Type B pancreatic cell (in vitro differentiated cells): ENCODE measurements around the gene LOXL3. TPM values are rescaled to one million over a fixed set of nuclear protein-coding genes. Genes with fewer than 3 reads are reported as not detected.

Experiments used
- DNase-seq: peaks from one replicate; pipeline ENCODE4 v3.0.0; 2021; ENCODE audit warnings: mixed read lengths; ENCODE audit not compliant: unreplicated experiment; ENCODE audit errors: extremely low spot score
- H3K27ac Mint-ChIP-seq: 2 replicates; pipeline ENCODE4 v1.8.0; 2021; ENCODE audit warnings: mild to moderate bottlenecking, mixed read lengths
- H3K27me3 Mint-ChIP-seq: 2 replicates; pipeline ENCODE4 v1.8.0; 2021; ENCODE audit warnings: mixed read lengths
- H3K36me3 Mint-ChIP-seq: 2 replicates; pipeline ENCODE4 v1.8.0; 2021; ENCODE audit warnings: mixed read lengths
- H3K4me1 Mint-ChIP-seq: one replicate; pipeline ENCODE4 v1.8.0; 2021; ENCODE audit warnings: mixed read lengths; ENCODE audit not compliant: unreplicated experiment
- H3K4me3 Mint-ChIP-seq: 2 replicates; pipeline ENCODE4 v1.8.0; 2021; ENCODE audit warnings: mild to moderate bottlenecking, mixed read lengths
- H3K9me3 Mint-ChIP-seq: 2 replicates; pipeline ENCODE4 v1.8.0; 2021; ENCODE audit warnings: mixed read lengths
- CTCF ChIP-seq: fragments of 200-600 bp; sonication (generic); conservative IDR thresholded peaks from 2 replicates; pipeline ENCODE4 v1.5.0; 2021; ENCODE audit warnings: antibody characterized with exemption, mild to moderate bottlenecking
- total RNA-seq: library from RNA; stranded (reverse); gene quantifications from 2 replicates; pipeline ENCODE4 v1.2.1, GENCODE V29; 2021; ENCODE audit warnings: low replicate concordance

LOXL3 gene
- total RNA-seq, 1 donor from 2014 or later, result 23.8 TPM

- Mint-ChIP-seq H3K27me3 (peaks cover 94% of the 10 kb centered on the region), H3K27ac (no peak overlapping the region)
- TF ChIP-seq CTCF, result no peak
Measured at GRCh38 chr2:74499940-74500577, 53.7 kb downstream of the LOXL3 start.

GRCh38 chr2:74499267-74499939 is 54.3 kb downstream of the LOXL3 start, which contains the start of gene LBX2:
Gene LBX2, minus strand, starts transcription at chr2:74499603. Its CDS starts 66 bp downstream, at chr2:74499537.
- Mint-ChIP-seq H3K4me3 (peak within 1 kb of the TSS; percentile 92), H3K36me3 (peaks cover 10% of the 10 kb centered on the region), H3K27me3 (peaks cover 87% of the 10 kb centered on the region), H3K9me3 (no peaks in the 10 kb centered on the region), H3K4me1 (peaks cover 32% of the 10 kb centered on the region), H3K27ac (peak within 1 kb of the TSS; percentile 73)
- no peak for DNase-seq
- TF ChIP-seq CTCF, result no peak

More at GRCh38 chr2:74499940-74500577, 53.7 kb downstream of the LOXL3 start:
- peaks cover 37% of the 10 kb centered on the region for H3K4me1 Mint-ChIP-seq
- peak overlapping the region; percentile 73 for H3K4me3 Mint-ChIP-seq
- peaks cover 16% of the 10 kb centered on the region for H3K36me3 Mint-ChIP-seq
- DNase-seq, result no peak
- H3K9me3 Mint-ChIP-seq, result no peaks in the 10 kb centered on the region

- Mint-ChIP-seq H3K36me3 (peaks cover 5% of the 10 kb centered on the region), H3K27ac (peak overlapping the region; percentile 73), H3K4me3 (peak overlapping the region; percentile 92), H3K9me3 (no peaks in the 10 kb centered on the region), H3K4me1 (peaks cover 32% of the 10 kb centered on the region), H3K27me3 (peaks cover 80% of the 10 kb centered on the region)
- DNase-seq, result no peak
- no peak for TF ChIP-seq CTCF
Measured at GRCh38 chr2:74498500-74499266, 55.1 kb downstream of the LOXL3 start.

- DNase-seq, result no peak
- Mint-ChIP-seq H3K4me1 (peaks cover 29% of the 10 kb centered on the region), H3K9me3 (no peaks in the 10 kb centered on the region), H3K27me3 (peaks cover 73% of the 10 kb centered on the region), H3K27ac (peak overlapping the region; percentile 36), H3K4me3 (peak overlapping the region; percentile 92), H3K36me3 (peaks cover 5% of the 10 kb centered on the region)
- no peak for TF ChIP-seq CTCF
Measured at GRCh38 chr2:74497777-74498499, 55.8 kb downstream of the LOXL3 start.
